GM18909 (cell line): ENCODE results near the gene SYTL2.

Experiments used
- ATAC-seq: cut with Tn5 transposase; IDR thresholded peaks from one replicate; pipeline ENCODE4 v1.9.1; 2021; ENCODE audit warnings: mild to moderate bottlenecking; ENCODE audit not compliant: unreplicated experiment, poor library complexity

The SYTL2 gene

GRCh38 chr11:85742348-85742747, 68.6 kb downstream of the SYTL2 start:
- ATAC-seq, result no peak

- no peak for ATAC-seq
These were observed 70.2 kb downstream of the SYTL2 start for GRCh38 chr11:85740481-85741400.

GRCh38 chr11:85737738-85738137, 73.2 kb downstream of the SYTL2 start:
- no peak for ATAC-seq

GRCh38 chr11:85735876-85736460, 75.0 kb downstream of the SYTL2 start:
- no peak for ATAC-seq

GRCh38 chr11:85732965-85733364, 78.0 kb downstream of the SYTL2 start:
- ATAC-seq, result no peak

- ATAC-seq, result no peak
These were observed 84.6 kb downstream of the SYTL2 start for GRCh38 chr11:85726381-85726780.

GRCh38 chr11:85725510-85726258, 85.3 kb downstream of the SYTL2 start:
- ATAC-seq, result no peak

- no peak for ATAC-seq
These were observed 86.0 kb downstream of the SYTL2 start for GRCh38 chr11:85724748-85725465.

GRCh38 chr11:85723088-85723487, 87.9 kb downstream of the SYTL2 start:
- ATAC-seq, result no peak

- no peak for ATAC-seq
These were observed 89.8 kb downstream of the SYTL2 start for GRCh38 chr11:85721191-85721590.

GRCh38 chr11:85718991-85719807, 91.7 kb downstream of the SYTL2 start:
- no peak for ATAC-seq

- no peak for ATAC-seq
These were observed 92.6 kb downstream of the SYTL2 start for GRCh38 chr11:85718126-85718943.

- no peak for ATAC-seq
These were observed 93.5 kb downstream of the SYTL2 start for GRCh38 chr11:85717429-85717828.

- ATAC-seq, result no peak
These were observed 98.0 kb downstream of the SYTL2 start for GRCh38 chr11:85712953-85713352.

GRCh38 chr11:85710917-85711316, 100.0 kb downstream of the SYTL2 start:
- ATAC-seq, result no peak

GRCh38 chr11:85709941-85710702, 100.8 kb downstream of the SYTL2 start:
- no peak for ATAC-seq

GRCh38 chr11:85705800-85706199, 105.1 kb downstream of the SYTL2 start:
- ATAC-seq, result no peak

GRCh38 chr11:85704967-85705366, 106.0 kb downstream of the SYTL2 start:
- ATAC-seq, result no peak
